Stimulated activated CD4-positive, alpha-beta T cell treated with anti-CD3 and anti-CD28 coated beads, TNF-alpha, amount 100 ng/mL, for 1 hour (primary cell): ENCODE measurements around the gene FN3KRP.

ENCODE experiments used
- DNase-seq, 3 donors: peaks; one replicate each; pipeline ENCODE4 v3.0.0-alpha.2; 2020; ENCODE audit warnings: low read depth in 3 of 3, low spot score in 1 of 3

The FN3KRP gene

DNA sequence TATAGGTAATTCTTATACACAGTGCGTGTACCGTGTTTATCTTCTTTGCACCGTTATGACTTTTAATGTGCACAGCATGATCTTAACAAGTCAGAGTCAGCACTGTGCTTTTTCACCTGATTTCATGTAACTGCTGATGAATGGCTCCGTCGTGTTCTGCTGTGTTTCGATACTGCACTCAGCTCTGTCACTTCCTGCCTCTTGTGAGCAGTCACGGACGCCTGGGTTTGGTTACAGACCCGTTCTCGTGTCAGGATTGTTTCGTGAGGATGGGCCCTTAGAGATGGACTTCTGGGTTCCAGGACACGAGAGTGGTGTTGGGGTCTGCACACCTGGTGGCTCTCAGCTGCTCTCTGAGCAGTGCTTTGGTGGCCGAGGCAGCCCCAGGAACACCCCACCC is 59.9 kb downstream of the FN3KRP start:
- no peak for DNase-seq
